ENCODE measurements around the gene CDA. TPM values are rescaled to one million over a fixed set of nuclear protein-coding genes. Genes with fewer than 3 reads are reported as not detected.

CDA gene
- total and polyA plus RNA-seq, 2 of the 8 experiments (the other 6 are each of a cell fraction or from before 2014, with no cell fraction given): 4.4 to 11.3 TPM

DNA sequence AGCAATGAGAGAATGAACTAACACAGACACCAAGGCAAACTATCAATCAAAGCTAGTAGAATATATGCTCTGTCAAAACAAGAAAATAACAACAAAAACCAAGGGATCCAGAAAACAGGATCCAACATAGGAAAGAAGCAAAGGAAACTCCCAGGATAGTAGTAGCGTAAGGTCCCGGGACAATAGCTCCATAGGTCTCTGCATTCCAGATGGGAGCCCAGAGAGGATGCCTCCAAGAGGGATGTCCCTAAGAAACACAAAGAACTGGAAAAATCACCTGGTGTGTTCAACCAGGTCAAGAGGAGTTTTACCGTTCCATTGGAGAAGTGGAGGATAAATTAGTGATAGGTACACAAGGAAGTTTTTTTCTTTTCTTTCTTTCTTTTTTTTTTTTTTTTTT is 42.3 kb upstream of the CDA start:
- no peak for TF ChIP-seq SAP30 (IDR thresholded peaks at IDR 0.05; ENCODE audit: insufficient read depth, insufficient replicate concordance, low read length)
- no peak for TF ChIP-seq JUN (IDR thresholded peaks at IDR 0.05; ENCODE audit: low read depth, low read length)
- no peak for TF ChIP-seq CREB1 (IDR thresholded peaks at IDR 0.05)
- no peak for TF ChIP-seq CHD2 (IDR thresholded peaks at IDR 0.05; ENCODE audit: low read length)
- FAIRE-seq (no peak), DNase-seq (ENCODE audit: low read depth in 1 of 2, low spot score in 2 of 2) (no peak)
- Histone ChIP-seq H4K20me1 (replicated peaks in 1 of 2; ENCODE audit: control insufficient read depth in 1 of 2, insufficient read depth in 2 of 2, low read length in 2 of 2) (no peaks in the 10 kb centered on the region), H2BK15ac (ENCODE audit: low read length) (no peak overlapping the region), H3K79me2 (ENCODE audit: control insufficient read depth in 1 of 2, insufficient read depth in 2 of 2, low read length in 2 of 2) (no peaks in the 10 kb centered on the region), H2BK12ac (ENCODE audit: low read depth, low read length) (no peak overlapping the region), H3K23me2 (ENCODE audit: low read depth, low read length) (no peaks in the 10 kb centered on the region; the same call in 1 of the 2 replicates), H4K91ac (replicated peaks; ENCODE audit: insufficient read length, low read length) (no peak overlapping the region), H3K27ac (ENCODE audit: low read depth, low read length) (no peak overlapping the region), H2BK5ac (ENCODE audit: low read depth, low read length) (no peak overlapping the region), H3K4me1 (replicated peaks in 1 of 4; ENCODE audit: control insufficient read depth in 3 of 4, insufficient read depth in 4 of 4, low read length in 3 of 4) (peaks cover 0 to under 1% (median under 1%) of the 10 kb centered on the region in 4 experiments; a peak in 2 of 7 replicates), H3K9me3 (ENCODE audit: insufficient read depth in 2 of 2, low read depth in 1 of 2, low read length in 1 of 2) (no peaks in the 10 kb centered on the region), H3K56ac (replicated peaks; ENCODE audit: insufficient read length, low read depth, low read length) (no peak overlapping the region), H3K4me2 (ENCODE audit: insufficient read depth in 1 of 2, low read depth in 2 of 2, low read length in 2 of 2) (no peak overlapping the region), H3K4ac (replicated peaks; ENCODE audit: insufficient read length, low read depth, low read length) (no peak overlapping the region), H2AFZ (ENCODE audit: low read length) (no peak overlapping the region), H2AK5ac (ENCODE audit: low read depth, low read length) (no peak overlapping the region), H3K27me3 (replicated peaks in 1 of 4; ENCODE audit: control insufficient read depth in 3 of 4, extremely low read depth in 1 of 4, insufficient read depth in 3 of 4, low read length in 3 of 4) (peaks cover 3 to 13% (median 10%) of the 10 kb centered on the region in 4 experiments), H4K5ac (ENCODE audit: insufficient read length, low read depth, low read length) (no peak overlapping the region), H3K36me3 (ENCODE audit: control insufficient read depth in 2 of 4, insufficient read depth in 4 of 4, low read length in 3 of 4) (no peaks in the 10 kb centered on the region), H3K18ac (ENCODE audit: extremely low read depth, low read length) (no peak overlapping the region), H3K79me1 (ENCODE audit: low read depth, low read length) (no peaks in the 10 kb centered on the region), H3K9ac (replicated peaks in 1 of 4; ENCODE audit: extremely low read depth in 1 of 4, low read depth in 3 of 4, low read length in 3 of 4) (no peak overlapping the region), H2BK120ac (replicated peaks; ENCODE audit: low read depth, low read length) (no peak overlapping the region), H3K14ac (ENCODE audit: insufficient read length) (no peak overlapping the region), H3K4me3 (ENCODE audit: extremely low read depth in 1 of 4, insufficient read depth in 2 of 4, low read depth in 3 of 4, low read length in 4 of 4) (no peak overlapping the region), H4K8ac (ENCODE audit: extremely low read depth, insufficient read depth, low read length) (no peak overlapping the region), H2BK20ac (ENCODE audit: low read length) (no peak overlapping the region), H3K23ac (ENCODE audit: insufficient read length) (no peak overlapping the region)
- WGBS, 2 experiments (ENCODE audit: extremely low coverage in 1 of 2, insufficient coverage in 1 of 2, insufficient read length in 1 of 2, insufficient replicate concordance in 2 of 2, low coverage in 1 of 2, low lambda C conversion rate in 2 of 2, missing lambda C conversion rate in 1 of 2): 72% methylated on average over 3 of the region's 3 CpGs; no CpG with 5 or more reads in 1 of the 2 experiments
- CTCF ChIA-PET (ENCODE audit: partially characterized antibody): interaction anchor here (1.1 kb wide), 1 partner anchor 28 kb away, joined by 3 read pairs; no protein-coding TSS in a partner anchor
- POLR2A ChIA-PET (ENCODE audit: partially characterized antibody): no interaction called here

All from H1 (cell line).